ENCODE measurements around the gene P2RX1. TPM values are rescaled to one million over a fixed set of nuclear protein-coding genes. Genes with fewer than 3 reads are reported as not detected.

P2RX1 gene
- total and polyA plus RNA-seq, 2 donors (not counting 1 experiment from before 2014, with no cell fraction given) = 25.7 to 84.7 TPM

- Histone ChIP-seq H3K4me1 (ENCODE audit: control insufficient read depth in 2 of 2, insufficient read depth in 2 of 2, low read length in 2 of 2) (peaks cover 6 to 9% of the 10 kb centered on the region in 2 donors), H3K79me2 (ENCODE audit: control insufficient read depth, insufficient read depth, low read length) (no peaks in the 10 kb centered on the region), H4K20me1 (ENCODE audit: control insufficient read depth, insufficient read depth, low read length, poor library complexity, severe bottlenecking) (no peaks in the 10 kb centered on the region), H3K4me3 (ENCODE audit: control extremely low read depth in 1 of 5, extremely low read depth in 1 of 5, insufficient read depth in 1 of 5, low read depth in 2 of 5, low read length in 4 of 5) (no peak overlapping the region), H3K27ac (ENCODE audit: low read length in 2 of 2) (peak overlapping the region in 1 of 2 donors; percentile 92), H3K27me3 (replicated peaks in 1 of 4; ENCODE audit: control extremely low read depth in 1 of 4, control insufficient read depth in 3 of 4, insufficient read depth in 4 of 4, low read length in 3 of 4) (no peaks in the 10 kb centered on the region), H2AFZ (ENCODE audit: insufficient read depth, low read depth, low read length, poor library complexity, severe bottlenecking) (peak overlapping the region; percentile 83), H3K4me2 (replicated peaks; ENCODE audit: low read depth, low read length, poor library complexity, severe bottlenecking) (peak overlapping the region; percentile 78), H3K9me3 (ENCODE audit: control extremely low read depth in 1 of 3, control insufficient read depth in 2 of 3, insufficient read depth in 1 of 3, low read length in 2 of 3) (no peaks in the 10 kb centered on the region), H3K9ac (ENCODE audit: low read length) (no peak overlapping the region), H3K36me3 (replicated peaks in 1 of 2; ENCODE audit: control extremely low read depth in 1 of 2, control insufficient read depth in 1 of 2, extremely low read depth in 1 of 2, insufficient read depth in 2 of 2, low read length in 1 of 2) (peaks cover 0 to 7% of the 10 kb centered on the region in 2 experiments)
- ChIA-PET POLR2A (interaction anchor here (0.7 kb wide), 1 partner anchor 9 kb away, joined by 3 read pairs; no protein-coding TSS in a partner anchor), CTCF (interaction anchor here (1.2 kb wide), 1 partner anchor 25 kb away, joined by 4 read pairs; the partner anchor contains the start of gene NCBP3)
- H3K27me3 Mint-ChIP-seq = no peaks in the 10 kb centered on the region
- H3K27ac Mint-ChIP-seq = no peak overlapping the region
- H3K9me3 Mint-ChIP-seq (ENCODE audit: insufficient read depth) = no peaks in the 10 kb centered on the region
- peaks cover 5% of the 10 kb centered on the region for H3K4me1 Mint-ChIP-seq
- intact Hi-C loops (cut with micrococcal nuclease) = no loop called here
- ATAC-seq (ENCODE audit: low read depth) (no peak), DNase-seq (no peak)
- TF ChIP-seq CTCF (IDR thresholded peaks at IDR 0.05) (no peak), EZH2 (IDR thresholded peaks at IDR 0.05; ENCODE audit: borderline replicate concordance, insufficient read depth, low read depth, low read length, poor library complexity, severe bottlenecking) (no peak)
- 63% methylated on average over 9 of the region's 11 CpGs for WGBS (ENCODE audit: insufficient coverage)
- H3K4me3 Mint-ChIP-seq = peak overlapping the region; percentile 42
Observed at GRCh38 chr17:3870871-3871306, 45.4 kb downstream of the P2RX1 start.

GRCh38 chr17:3867606-3868005 lies 48.7 kb downstream of the P2RX1 start:
- Mint-ChIP-seq H3K27me3 (no peaks in the 10 kb centered on the region), H3K4me1 (peaks cover 5% of the 10 kb centered on the region), H3K4me3 (no peak overlapping the region), H3K9me3 (ENCODE audit: insufficient read depth) (no peaks in the 10 kb centered on the region), H3K27ac (no peak overlapping the region)
- Histone ChIP-seq H3K36me3 (replicated peaks in 1 of 2; ENCODE audit: control extremely low read depth in 1 of 2, control insufficient read depth in 1 of 2, extremely low read depth in 1 of 2, insufficient read depth in 2 of 2, low read length in 1 of 2) (peaks cover 0 to 2% of the 10 kb centered on the region in 2 experiments), H3K4me3 (ENCODE audit: control extremely low read depth in 1 of 5, extremely low read depth in 1 of 5, insufficient read depth in 1 of 5, low read depth in 2 of 5, low read length in 4 of 5) (no peak overlapping the region), H3K9ac (ENCODE audit: low read length) (no peak overlapping the region), H3K27ac (ENCODE audit: low read length in 2 of 2) (no peak overlapping the region), H3K4me1 (ENCODE audit: control insufficient read depth in 2 of 2, insufficient read depth in 2 of 2, low read length in 2 of 2) (peaks cover 6 to 9% of the 10 kb centered on the region in 2 donors), H3K4me2 (replicated peaks; ENCODE audit: low read depth, low read length, poor library complexity, severe bottlenecking) (no peak overlapping the region), H3K79me2 (ENCODE audit: control insufficient read depth, insufficient read depth, low read length) (no peaks in the 10 kb centered on the region), H4K20me1 (ENCODE audit: control insufficient read depth, insufficient read depth, low read length, poor library complexity, severe bottlenecking) (no peaks in the 10 kb centered on the region), H2AFZ (ENCODE audit: insufficient read depth, low read depth, low read length, poor library complexity, severe bottlenecking) (no peak overlapping the region), H3K9me3 (ENCODE audit: control extremely low read depth in 1 of 3, control insufficient read depth in 2 of 3, insufficient read depth in 1 of 3, low read length in 2 of 3) (no peaks in the 10 kb centered on the region), H3K27me3 (replicated peaks in 1 of 4; ENCODE audit: control extremely low read depth in 1 of 4, control insufficient read depth in 3 of 4, insufficient read depth in 4 of 4, low read length in 3 of 4) (no peaks in the 10 kb centered on the region)
- POLR2A ChIA-PET = no interaction called here
- CTCF ChIA-PET = interaction anchor here (1.9 to 6.9 kb wide), 2 partner anchors 45 to 136 kb away, joined by 4 to 53 read pairs; no protein-coding TSS in a partner anchor
- no peak for ATAC-seq (ENCODE audit: low read depth)
- no peak for DNase-seq
- 93% methylated on average over 11 of the region's 11 CpGs for WGBS (ENCODE audit: insufficient coverage)
- intact Hi-C loops (cut with micrococcal nuclease) = no loop called here
- TF ChIP-seq CTCF (IDR thresholded peaks at IDR 0.05) = no peak
- no peak for TF ChIP-seq EZH2 (IDR thresholded peaks at IDR 0.05; ENCODE audit: borderline replicate concordance, insufficient read depth, low read depth, low read length, poor library complexity, severe bottlenecking)
